GM18498 (cell line): ENCODE measurements around the gene C6orf62.
"Not testable (repeated sequence)": the region's sequence is repeated elsewhere in the genome, so short reads cannot be mapped to it uniquely, and the experiment has no call there.

Experiments
- ATAC-seq: cut with Tn5 transposase; IDR thresholded peaks from one replicate; pipeline ENCODE4 v1.9.1; 2021; ENCODE audit warnings: mild to moderate bottlenecking, moderate library complexity; ENCODE audit not compliant: unreplicated experiment

Gene C6orf62

DNA sequence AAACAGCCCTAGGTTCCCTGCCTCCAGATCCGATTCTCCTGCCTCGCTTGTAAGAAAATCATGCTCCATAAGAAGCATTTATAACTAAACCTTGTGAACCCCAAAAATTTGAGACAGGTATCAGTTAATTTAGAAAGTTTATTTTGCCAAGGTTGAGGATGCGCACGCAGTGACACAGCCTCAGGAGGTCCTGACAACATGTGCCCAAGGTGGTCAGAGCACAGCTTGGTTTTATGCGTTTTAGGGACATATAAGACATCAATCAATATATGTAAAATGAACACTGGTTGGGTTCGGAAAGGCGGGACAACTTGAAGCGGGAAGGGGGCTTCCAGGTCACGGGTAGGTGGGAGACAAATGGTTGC is 50.0 kb downstream of the C6orf62 start:
- ATAC-seq: no peak

DNA sequence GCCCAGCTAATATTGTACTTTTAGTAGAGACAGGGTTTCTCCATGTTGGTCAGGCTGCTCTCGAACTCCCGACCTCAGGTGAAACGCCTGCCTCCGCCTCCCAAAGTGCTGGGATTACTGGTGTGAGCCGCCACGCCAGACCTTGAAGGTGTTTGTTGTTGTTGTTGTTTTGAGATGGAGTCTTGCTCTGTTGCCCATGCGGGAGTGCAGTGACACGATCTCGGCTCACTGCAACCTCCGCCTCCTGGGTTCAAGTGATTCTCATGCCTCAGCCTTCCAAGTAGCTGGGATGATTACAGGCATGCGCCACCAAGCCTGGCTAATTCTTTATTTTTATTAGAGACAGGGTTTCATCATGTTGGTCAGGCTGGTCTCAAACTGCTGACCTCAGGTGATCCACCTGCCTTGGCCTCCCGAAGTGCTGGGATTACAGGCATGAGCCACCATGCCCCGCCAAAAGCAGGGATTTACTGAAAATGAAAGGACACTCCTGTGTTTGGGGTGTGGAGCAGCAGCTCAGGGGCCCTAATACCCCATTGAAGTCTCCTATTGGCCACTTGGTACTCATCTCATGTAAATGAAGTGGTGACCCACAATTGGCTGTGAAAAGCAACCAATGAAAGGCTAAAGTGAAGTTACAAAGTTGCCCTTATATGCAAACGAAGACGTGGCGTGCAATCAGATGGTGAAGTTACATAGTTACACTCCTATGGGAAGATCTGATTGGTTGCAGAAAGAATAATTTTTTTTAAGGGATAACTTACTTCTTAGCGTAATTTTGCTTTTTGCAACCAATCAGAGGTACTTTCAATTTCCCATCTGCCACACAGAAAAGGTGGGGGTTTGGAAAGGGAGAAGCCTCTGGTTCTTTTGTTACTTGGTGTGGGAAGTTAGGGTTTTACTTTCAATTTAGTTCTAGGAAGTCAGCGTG is 50.6 kb downstream of the C6orf62 start:
- ATAC-seq: not testable (repeated sequence)

DNA sequence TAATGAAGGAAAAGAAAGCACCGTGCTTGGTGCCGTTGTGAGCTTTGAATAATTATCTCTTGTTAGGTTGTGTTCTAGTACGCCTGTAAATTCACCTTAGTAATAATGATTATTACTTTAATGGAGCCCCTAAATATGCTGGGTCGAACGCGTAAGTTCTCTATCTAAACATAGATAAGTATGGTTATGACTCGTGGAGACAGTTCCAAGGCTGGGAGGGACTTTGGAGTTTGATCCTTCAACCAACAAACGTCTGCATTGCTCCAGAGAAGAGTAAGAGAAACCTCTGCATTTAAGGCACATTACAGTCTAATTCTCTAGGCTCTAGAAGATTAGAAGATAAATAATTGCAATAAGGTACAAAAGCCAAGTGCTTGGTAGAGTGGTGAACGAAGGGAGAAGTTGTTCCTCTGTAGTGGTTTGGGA is 51.6 kb downstream of the C6orf62 start:
- peak; percentile 6 for ATAC-seq

DNA sequence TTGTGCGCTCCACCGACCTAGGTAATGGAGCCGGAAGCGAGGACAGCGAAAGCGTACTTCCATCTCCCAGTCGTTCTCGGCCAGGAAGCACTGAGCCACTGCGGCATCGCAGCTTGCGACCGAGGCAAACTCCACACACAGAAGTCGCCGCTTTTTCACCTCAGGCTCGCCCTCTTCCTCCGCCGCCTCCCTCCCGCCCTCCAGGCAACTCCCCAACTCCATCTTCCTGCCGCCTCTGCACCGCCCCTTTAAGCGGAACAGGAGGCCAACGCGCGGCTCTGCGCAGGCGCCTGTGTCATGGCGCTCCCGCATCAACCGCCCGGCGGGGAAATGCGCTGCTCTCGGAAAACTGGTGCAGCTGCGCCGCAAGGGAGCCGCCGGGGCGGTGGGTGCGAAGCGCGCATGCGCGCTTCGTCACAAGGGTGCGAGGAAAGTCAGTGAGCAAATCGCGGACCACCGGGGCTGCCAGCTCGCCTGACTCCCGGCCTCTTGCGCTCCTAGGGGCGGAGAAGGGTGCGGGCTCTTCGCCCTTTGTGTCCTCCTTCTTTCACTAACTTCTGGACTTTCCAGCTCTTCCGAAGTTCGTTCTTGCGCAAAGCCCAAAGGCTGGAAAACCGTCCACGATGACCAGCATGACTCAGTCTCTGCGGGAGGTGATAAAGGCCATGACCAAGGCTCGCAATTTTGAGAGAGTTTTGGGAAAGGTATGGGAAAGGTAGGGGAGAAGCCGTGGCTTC is 52.1 kb downstream of the C6orf62 start, which contains the start of the genes ACOT13 and TDP2:
Gene ACOT13 (plus strand): TSS at position 437 of the 737 bp plus-strand sequence. CDS start 187 bp downstream, at position 624.
Gene TDP2 (minus strand): TSS at position 259 of the 737 bp plus-strand sequence. CDS start 37 bp downstream, at position 222.
- peak; percentile 95 for ATAC-seq

DNA sequence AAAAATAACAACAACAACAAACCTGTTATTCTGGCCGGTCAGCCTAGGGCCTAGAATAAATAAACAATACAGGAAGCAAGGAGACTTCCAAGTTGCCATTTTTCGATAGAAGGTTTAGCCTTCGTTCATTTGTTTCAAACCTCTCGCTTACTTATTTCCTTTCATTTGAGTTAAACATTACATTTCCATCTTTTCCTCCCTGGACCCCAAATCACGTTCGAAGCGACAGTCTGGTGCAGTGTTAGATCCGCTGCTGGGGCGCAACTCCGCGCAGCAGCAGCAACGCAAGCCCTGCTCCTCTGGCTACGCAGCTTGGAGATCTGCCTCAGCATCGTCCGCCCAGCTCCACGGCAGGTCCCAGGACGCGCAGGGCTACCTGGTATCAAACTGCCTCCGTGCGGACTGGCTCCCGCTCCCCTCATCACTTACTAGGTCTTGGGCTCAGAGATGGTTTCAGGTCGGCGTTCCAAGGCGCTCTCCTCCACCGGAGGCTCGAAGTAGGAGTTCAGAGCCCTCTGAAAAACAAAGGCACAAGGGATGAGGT is 52.8 kb downstream of the C6orf62 start:
- peak; percentile 55 for ATAC-seq

DNA sequence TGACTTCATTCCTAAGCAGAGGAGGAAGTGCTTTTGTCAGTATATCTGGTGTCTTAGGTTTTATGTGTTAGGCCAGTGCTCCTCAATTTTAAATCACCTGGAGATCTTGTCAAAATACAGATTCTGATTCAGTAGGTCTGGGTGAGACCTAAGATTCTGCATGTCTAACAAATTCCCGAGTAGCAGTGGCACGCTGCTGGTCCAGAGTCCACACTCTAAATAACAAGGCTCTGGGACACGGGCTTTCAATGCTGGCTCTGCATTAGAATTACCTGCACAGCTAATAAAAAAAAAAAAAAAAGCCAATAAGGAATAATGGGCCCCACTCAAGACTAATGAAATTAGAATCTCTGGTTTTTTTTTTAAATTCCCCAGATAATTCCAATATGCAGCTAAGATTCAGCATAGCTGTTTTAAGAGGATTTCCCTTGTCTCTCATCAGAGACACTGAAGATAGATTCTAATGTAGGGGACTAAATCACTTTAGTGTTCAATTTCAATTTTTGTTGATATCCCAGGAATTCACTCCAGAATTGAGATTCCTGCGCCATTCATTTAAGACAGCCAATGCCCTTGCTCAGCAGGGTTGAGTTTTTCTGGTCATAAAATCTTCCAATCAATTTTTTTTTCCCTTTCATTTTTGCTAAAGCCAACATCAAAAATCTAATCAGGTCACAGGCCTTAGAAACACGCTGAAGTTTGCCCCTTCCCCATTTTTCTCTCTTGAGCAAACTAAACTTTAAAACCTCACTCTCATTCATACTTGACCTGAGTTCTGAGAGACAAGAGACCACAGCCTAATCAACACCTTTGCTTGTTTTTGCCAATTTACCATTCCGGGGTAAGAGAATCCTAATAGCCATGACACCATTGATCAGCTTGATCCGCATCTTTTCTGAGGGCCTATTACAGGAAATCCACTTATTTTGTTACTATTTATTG is 54.6 kb downstream of the C6orf62 start:
- no peak for ATAC-seq

DNA sequence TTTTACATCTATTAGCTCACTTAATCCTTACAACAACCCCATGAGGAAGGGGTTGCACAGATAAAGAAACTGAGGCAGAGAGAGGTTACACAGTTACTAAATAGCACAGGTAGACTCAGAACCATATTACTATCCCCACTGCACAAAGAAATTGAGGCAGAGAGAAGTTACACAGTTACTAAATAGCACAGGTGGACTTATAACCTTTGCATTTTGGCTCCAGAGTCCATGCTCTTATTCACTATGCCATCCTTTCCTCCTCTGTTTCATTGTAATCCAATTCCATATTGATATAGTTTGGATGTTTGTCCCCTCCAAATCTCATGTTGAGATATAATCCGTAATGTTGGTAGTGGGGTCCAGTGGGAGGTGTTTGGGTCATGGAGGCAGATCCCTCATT is 55.8 kb downstream of the C6orf62 start:
- ATAC-seq: no peak

DNA sequence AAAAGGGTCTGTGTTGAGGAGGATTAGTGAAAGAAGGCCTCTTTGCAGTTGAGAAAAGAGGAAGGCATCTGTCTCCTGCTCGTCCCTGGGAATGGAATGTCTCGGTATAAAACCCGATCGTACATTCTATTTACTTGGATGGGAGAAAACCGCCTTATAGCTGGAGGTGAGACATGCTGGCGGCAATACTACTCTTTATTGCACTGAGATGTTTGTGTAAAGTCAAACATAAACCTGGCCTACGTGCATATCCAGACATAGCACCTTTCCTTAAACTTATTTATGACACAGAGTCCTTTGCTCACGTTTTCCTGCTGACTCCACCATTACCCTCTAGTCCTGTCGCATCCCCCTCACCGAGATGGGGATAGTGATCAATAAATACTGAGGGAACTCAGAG is 56.7 kb downstream of the C6orf62 start:
- ATAC-seq: no peak

DNA sequence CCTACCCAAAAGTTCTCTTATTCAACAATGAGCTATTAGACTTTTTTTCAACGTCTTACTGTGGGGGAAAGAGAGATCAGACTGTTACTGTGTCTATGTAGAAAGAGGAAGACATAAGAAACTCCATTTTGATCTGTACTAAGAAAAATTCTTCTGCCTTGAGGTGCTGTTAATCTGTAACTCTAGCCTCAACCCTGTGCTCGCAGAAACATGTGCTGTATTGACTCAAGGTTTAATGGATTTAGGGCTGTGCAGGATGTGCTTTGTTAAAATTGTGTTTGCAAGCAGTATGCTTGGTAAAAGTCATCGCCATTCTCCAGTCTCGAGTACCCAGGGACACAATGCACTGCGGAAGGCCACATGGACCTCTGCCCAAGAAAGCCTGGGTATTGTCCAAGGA is 57.2 kb downstream of the C6orf62 start:
- not testable (repeated sequence) for ATAC-seq

DNA sequence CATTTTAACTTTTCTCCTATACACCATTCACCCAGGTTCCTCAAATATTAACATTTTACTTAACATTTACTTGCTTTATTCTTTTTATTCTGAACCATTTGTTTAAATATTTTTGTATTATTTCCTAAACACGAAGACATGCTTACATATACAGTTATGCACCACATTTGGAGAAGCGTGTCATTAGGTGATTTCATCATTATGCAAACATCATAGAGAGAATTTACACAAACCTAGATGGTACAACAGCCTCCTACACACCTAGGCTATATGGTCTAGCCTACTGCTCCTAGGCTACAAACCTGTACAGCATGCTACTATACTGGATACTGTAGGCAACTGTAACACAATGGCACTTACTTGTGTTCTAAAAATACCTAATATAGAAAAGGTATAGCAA is 58.8 kb downstream of the C6orf62 start:
- no peak for ATAC-seq

DNA sequence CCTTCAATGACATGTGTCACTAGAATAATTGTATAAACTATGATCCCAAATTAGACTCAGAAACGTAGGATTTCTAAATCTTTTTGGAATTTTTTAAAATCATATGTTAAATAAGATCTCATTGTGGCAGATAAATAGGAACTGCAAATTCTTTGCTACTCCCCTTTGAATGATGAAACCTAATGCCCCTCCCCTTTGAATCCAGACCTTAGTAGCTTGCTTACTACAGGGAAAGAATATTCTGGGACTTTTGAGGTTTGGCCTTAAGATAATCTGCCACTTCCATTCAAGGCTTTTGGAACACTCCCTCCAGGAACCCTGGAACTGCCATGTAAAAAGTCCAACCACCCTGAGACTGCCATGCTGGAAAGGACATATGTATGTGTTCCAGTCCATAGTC is 59.4 kb downstream of the C6orf62 start:
- no peak for ATAC-seq

DNA sequence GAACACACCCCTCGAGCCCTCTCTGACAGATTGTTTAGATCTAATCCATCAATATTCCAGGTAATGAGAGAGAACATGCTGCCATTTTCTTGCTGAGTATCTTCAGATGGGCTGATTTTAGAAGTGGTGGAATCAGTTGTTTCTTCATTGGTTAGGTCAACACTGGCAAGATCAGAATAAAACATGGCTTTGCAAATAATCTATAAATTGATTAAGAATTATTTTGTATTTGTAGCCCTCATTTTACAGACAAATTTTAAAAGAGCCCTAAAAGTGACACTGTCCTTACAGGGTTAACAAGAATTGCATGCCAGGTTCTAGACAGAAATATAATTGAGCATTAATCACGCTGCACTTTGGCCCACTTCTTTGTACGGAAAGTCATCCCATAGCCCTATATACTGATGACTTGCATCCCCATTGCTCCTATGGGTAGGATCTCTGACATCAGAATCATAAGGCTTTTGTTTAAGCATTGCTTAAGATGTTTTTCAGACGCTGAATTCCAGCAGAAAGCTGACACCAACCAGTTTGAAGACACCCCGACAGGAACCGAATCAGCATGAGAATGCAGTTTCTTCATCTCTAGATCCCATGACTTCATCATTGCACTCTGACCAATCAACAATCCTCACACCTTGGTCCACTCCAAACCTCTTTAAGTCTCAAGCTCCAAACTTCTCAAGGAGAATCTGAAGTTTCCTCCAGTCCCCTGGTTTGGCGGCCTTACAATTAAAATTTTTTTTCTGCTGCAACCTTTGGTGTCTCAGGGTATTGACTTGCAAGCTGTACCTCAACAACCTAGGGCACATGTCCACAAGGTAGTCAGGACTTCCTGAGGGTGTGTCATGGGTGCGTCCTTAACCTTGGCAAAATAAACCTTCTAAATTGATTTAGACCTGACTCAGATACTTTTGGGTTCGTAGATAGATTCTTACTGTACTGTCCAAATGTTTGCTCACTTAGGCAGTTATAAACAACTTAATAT is 60.1 kb downstream of the C6orf62 start:
- ATAC-seq: no peak

DNA sequence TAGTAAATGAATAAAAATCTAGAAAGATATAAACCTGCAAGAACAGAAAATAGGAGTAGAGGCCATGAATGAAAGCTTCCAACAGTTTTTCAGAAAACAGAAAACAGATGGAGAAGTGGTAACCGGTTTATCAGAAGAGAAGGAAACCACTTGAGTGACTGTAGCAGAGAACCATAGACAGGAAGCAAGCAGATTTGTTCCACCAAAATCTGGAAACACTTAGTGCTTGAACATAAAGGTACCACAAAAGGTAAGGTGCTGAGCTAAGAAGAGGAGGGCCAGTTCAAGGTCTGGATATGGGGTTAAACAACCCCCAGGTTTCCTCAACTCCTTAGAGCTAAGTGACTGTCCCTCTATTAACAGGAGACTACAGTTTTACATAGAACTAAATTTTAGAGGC is 63.7 kb downstream of the C6orf62 start:
- no peak for ATAC-seq
